A549 treated with CpdA at 1 μM for 4 hours (cell line): ENCODE measurements around the gene NME9. TPM values are rescaled to one million over a fixed set of nuclear protein-coding genes. Genes with fewer than 3 reads are reported as not detected.

ENCODE experiments used
- total RNA-seq: library from RNA; stranded (reverse); fragments of 200-300 nt; extraction: Qiagen RNA extraction; gene quantifications from 5 replicates; pipeline ENCODE4 v1.2.3, GENCODE V29; 2022; ENCODE audit warnings: low read depth

NME9 gene
- total RNA-seq = not detected in 5 replicates

GRCh38 chr3:138329127-138329983, at the start of gene NME9:
NME9 (minus strand) TSS chr3:138329851; CDS start chr3:138329335, 516 bp downstream.

GRCh38 chr3:138347960-138348753, 18.5 kb upstream of the NME9 start, which contains the start of gene MRAS:
MRAS (plus strand) TSS chr3:138348579; CDS start chr3:138372884, 24,305 bp downstream.

Other genes starting within 250 kb of the NME9 start
- gene DZIP1L, start 214.2 kb downstream of the NME9 start, total RNA-seq = 4.6 to 9.4 TPM (median 5.9 TPM) in 5 replicates
- gene A4GNT, start 197.5 kb downstream of the NME9 start, total RNA-seq = not detected in 5 replicates
- 11.5 to 12.6 TPM (median 11.9 TPM) in 5 replicates for gene DBR1, start 154.9 kb downstream of the NME9 start, total RNA-seq
- 20.5 to 28.2 TPM (median 22.9 TPM) in 5 replicates for gene ARMC8, start 142.6 kb downstream of the NME9 start, total RNA-seq
- 8.2 to 10.2 TPM (median 9.1 TPM) in 5 replicates for gene MRAS, start 18.7 kb upstream of the NME9 start, total RNA-seq
- gene ESYT3, start 104.8 kb upstream of the NME9 start, total RNA-seq = 0.61 to 0.87 TPM (median 0.68 TPM) in 5 replicates